ENCODE measurements around the gene EHMT2.

The EHMT2 gene

DNA sequence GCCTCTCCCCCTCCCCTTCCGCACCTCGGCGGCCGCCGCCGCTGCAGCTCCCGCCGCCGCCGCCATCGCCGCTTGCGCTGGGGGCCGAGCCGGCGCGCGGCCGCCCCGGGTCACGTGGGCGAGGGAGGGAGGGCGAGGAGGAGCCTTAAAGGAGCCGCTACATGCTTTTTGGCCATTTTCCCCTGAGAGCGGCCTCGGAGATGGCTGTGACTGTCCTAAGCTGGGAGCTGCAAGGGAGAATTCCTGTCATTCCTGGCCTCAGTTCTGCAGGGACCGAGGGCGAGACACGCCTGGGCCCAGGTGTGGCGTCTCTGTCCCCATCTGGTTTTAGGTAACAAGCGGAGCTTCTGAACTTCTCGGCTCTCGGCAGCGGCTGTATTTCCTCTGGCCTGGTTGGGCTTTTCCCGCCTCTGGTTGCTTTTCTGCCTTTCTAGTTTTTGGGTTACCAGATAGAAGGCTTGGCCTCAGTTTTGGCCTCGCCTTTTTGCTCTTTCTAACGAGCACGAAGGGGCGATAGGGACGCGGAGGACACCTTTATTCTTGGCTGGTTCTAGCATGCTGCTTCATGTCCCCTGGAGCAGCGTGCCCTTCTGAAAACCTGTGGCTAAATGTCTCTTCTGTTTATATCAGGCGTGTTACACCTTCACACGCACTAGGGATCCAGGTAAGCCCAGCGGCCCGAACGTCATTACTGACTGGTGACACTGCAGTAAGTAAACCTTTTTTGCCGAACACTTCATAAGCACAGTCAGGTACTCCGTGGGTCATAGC, at the start of gene EHMT2 (continued):
- TF ChIP-seq FEZF1 (tag by site-specific recombination; IDR thresholded peaks at IDR 0.05) (no peak), ZNF623 (tag by site-specific recombination; IDR thresholded peaks at IDR 0.05) (no peak), ZNF175 (tag by site-specific recombination; IDR thresholded peaks at IDR 0.05) (no peak), GLIS1 (tag by site-specific recombination; IDR thresholded peaks at IDR 0.05) (no peak), GLI2 (tag by site-specific recombination; IDR thresholded peaks at IDR 0.05; ENCODE audit: borderline replicate concordance, low read depth) (no peak), ZNF776 (tag by site-specific recombination; IDR thresholded peaks at IDR 0.05; ENCODE audit: borderline replicate concordance) (no peak), KLF16 (tag by site-specific recombination; IDR thresholded peaks at IDR 0.05) (no peak; the same call in 1 of the 2 replicates), ZNF10 (tag by site-specific recombination; IDR thresholded peaks at IDR 0.05) (no peak), ZNF311 (tag by site-specific recombination; IDR thresholded peaks at IDR 0.05; ENCODE audit: borderline replicate concordance) (no peak), ZFP41 (tag by site-specific recombination; IDR thresholded peaks at IDR 0.05; ENCODE audit: borderline replicate concordance) (no peak), ZNF362 (tag by site-specific recombination; IDR thresholded peaks at IDR 0.05) (no peak), ZNF585B (tag by site-specific recombination; IDR thresholded peaks at IDR 0.05) (no peak), ZNF830 (tag by site-specific recombination; IDR thresholded peaks at IDR 0.05; ENCODE audit: low read depth) (no peak), ZNF626 (tag by site-specific recombination; IDR thresholded peaks at IDR 0.05) (no peak), ATF2 (tag by site-specific recombination; IDR thresholded peaks at IDR 0.05; ENCODE audit: low read depth) (no peak), ZNF560 (tag by site-specific recombination; IDR thresholded peaks at IDR 0.05; ENCODE audit: borderline replicate concordance) (no peak), ZNF629 (tag by site-specific recombination; IDR thresholded peaks at IDR 0.05) (no peak), ZNF335 (tag by site-specific recombination; conservative IDR thresholded peaks at IDR 0.05) (no peak), PATZ1 (tag by site-specific recombination; IDR thresholded peaks at IDR 0.05) (no peak), ZNF16 (tag by site-specific recombination; IDR thresholded peaks at IDR 0.05; ENCODE audit: low read depth) (no peak), ZNF292 (tag by site-specific recombination; IDR thresholded peaks at IDR 0.05; ENCODE audit: borderline replicate concordance, low read depth) (no peak), ZSCAN23 (tag by site-specific recombination; IDR thresholded peaks at IDR 0.05) (no peak), OVOL3 (tag by site-specific recombination; IDR thresholded peaks at IDR 0.05) (no peak), ZNF366 (tag by site-specific recombination; conservative IDR thresholded peaks at IDR 0.05) (peak; percentile 43), ZNF791 (tag by site-specific recombination; IDR thresholded peaks at IDR 0.05) (no peak), ZBTB7A (tag by site-specific recombination; IDR thresholded peaks at IDR 0.05; ENCODE audit: low read depth) (no peak), WT1 (tag by site-specific recombination; IDR thresholded peaks at IDR 0.05) (peak; percentile 45; the same call in 1 of the 2 replicates), TRIM28 (IDR thresholded peaks at IDR 0.05; ENCODE audit: borderline replicate concordance, low read length) (0 out of 2 replicates have a peak, but pooled peaks have one; percentile 10)
- TF ChIP-seq, protein P1, sequence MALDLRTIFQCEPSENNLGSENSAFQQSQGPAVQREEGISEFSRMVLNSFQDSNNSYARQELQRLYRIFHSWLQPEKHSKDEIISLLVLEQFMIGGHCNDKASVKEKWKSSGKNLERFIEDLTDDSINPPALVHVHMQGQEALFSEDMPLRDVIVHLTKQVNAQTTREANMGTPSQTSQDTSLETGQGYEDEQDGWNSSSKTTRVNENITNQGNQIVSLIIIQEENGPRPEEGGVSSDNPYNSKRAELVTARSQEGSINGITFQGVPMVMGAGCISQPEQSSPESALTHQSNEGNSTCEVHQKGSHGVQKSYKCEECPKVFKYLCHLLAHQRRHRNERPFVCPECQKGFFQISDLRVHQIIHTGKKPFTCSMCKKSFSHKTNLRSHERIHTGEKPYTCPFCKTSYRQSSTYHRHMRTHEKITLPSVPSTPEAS (tag by site-specific recombination; IDR thresholded peaks at IDR 0.05) = no peak
- TF ChIP-seq, protein P2, sequence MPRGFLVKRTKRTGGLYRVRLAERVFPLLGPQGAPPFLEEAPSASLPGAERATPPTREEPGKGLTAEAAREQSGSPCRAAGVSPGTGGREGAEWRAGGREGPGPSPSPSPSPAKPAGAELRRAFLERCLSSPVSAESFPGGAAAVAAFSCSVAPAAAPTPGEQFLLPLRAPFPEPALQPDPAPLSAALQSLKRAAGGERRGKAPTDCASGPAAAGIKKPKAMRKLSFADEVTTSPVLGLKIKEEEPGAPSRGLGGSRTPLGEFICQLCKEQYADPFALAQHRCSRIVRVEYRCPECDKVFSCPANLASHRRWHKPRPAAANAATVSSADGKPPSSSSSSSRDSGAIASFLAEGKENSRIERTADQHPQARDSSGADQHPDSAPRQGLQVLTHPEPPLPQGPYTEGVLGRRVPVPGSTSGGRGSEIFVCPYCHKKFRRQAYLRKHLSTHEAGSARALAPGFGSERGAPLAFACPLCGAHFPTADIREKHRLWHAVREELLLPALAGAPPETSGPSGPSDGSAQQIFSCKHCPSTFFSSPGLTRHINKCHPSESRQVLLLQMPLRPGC (tag by site-specific recombination; IDR thresholded peaks at IDR 0.05) = no peak
- TF ChIP-seq, protein P3, sequence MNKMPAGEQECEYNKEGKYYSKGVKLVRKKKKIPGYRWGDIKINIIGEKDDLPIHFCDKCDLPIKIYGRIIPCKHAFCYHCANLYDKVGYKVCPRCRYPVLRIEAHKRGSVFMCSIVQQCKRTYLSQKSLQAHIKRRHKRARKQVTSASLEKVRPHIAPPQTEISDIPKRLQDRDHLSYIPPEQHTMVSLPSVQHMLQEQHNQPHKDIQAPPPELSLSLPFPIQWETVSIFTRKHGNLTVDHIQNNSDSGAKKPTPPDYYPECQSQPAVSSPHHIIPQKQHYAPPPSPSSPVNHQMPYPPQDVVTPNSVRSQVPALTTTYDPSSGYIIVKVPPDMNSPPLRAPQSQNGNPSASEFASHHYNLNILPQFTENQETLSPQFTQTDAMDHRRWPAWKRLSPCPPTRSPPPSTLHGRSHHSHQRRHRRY (tag by site-specific recombination; IDR thresholded peaks at IDR 0.05) = no peak
